ENCODE data around the gene RYR2.
"Not testable (repeated sequence)": the region's sequence is repeated elsewhere in the genome, so short reads cannot be mapped to it uniquely, and the experiment has no call there.

Gene RYR2

DNA sequence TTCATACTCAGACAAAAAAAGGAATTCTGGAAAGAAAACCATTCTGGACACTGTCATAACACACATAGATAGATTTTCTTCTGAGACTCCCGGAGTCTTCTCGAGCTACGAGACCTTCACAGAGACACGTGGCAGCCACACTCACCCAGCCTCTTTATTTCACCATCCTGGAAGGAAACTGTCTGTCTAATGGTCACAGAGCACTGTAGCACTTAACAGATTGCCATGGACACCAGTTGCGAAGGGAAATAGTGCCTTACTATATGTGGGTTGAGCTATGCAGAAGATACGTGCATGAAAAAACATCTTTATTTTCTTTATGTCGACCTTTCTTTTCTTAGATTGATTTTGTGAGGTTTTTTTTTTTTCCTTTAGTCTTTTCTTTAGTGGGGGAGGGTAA is 790.9 kb downstream of the RYR2 start:
- Histone ChIP-seq H3K27me3 (ENCODE audit: control insufficient read depth, insufficient read depth, low read length) (no peaks in the 10 kb centered on the region), H3K4me3 (ENCODE audit: low read depth, low read length) (no peak overlapping the region), H3K36me3 (ENCODE audit: control insufficient read depth, insufficient read depth, low read length) (no peaks in the 10 kb centered on the region), H3K9me3 (ENCODE audit: control insufficient read depth, insufficient read depth, low read length) (no peaks in the 10 kb centered on the region), H3K4me1 (ENCODE audit: control insufficient read depth, insufficient read depth, low read length) (peaks cover 4% of the 10 kb centered on the region), H3K9ac (ENCODE audit: low read depth, low read length) (no peak overlapping the region)

DNA sequence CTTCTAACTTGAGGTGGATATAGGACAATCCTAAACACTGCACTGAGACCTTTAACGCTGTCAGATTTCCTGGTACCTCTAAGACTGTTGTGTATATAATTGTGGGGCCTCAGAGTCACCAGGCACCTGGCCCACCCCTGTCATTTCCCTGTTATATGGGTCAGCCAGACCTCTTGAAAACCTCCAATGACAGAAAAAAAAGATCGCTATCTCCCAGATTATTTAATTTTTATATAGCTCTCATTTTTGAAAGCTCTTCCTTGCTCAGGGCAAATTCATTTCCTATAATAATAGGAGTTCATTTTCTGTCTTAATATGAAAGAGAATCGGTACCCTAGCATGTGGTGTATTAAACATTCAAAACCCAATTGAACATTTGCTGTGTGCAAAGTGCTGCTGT is 792.1 kb downstream of the RYR2 start:
- Histone ChIP-seq H3K4me3 (ENCODE audit: low read depth, low read length) (no peak overlapping the region), H3K4me1 (ENCODE audit: control insufficient read depth, insufficient read depth, low read length) (peaks cover 4% of the 10 kb centered on the region), H3K9me3 (ENCODE audit: control insufficient read depth, insufficient read depth, low read length) (no peaks in the 10 kb centered on the region), H3K27me3 (ENCODE audit: control insufficient read depth, insufficient read depth, low read length) (no peaks in the 10 kb centered on the region), H3K36me3 (ENCODE audit: control insufficient read depth, insufficient read depth, low read length) (no peaks in the 10 kb centered on the region), H3K9ac (ENCODE audit: low read depth, low read length) (no peak overlapping the region)

DNA sequence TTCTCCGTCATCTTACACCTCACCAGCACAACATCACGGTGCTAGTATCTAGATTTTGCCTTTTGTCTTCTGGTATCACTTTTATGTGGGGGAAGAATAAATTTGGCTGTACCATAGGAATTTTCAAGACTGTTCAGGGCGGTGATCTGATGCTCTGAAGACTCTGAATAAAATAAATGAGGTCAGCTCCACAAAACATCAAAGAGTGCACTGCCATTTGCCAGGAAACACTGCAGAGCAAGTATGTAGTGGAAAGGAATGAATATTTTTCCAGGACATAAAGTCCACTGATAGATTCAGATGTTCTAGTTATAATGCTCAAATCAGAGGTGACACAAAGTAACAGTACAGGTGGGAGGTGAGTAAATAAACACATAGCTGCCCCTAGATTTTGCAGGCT is 792.5 kb downstream of the RYR2 start:
- H3K27me3 ChIP-seq (ENCODE audit: control insufficient read depth, insufficient read depth, low read length): no peaks in the 10 kb centered on the region
- H3K9me3 ChIP-seq (ENCODE audit: control insufficient read depth, insufficient read depth, low read length): no peaks in the 10 kb centered on the region
- H3K36me3 ChIP-seq (ENCODE audit: control insufficient read depth, insufficient read depth, low read length): no peaks in the 10 kb centered on the region
- peaks cover 4% of the 10 kb centered on the region for H3K4me1 ChIP-seq (ENCODE audit: control insufficient read depth, insufficient read depth, low read length)
- no peak overlapping the region for H3K9ac ChIP-seq (ENCODE audit: low read depth, low read length)
- no peak overlapping the region for H3K4me3 ChIP-seq (ENCODE audit: low read depth, low read length)

DNA sequence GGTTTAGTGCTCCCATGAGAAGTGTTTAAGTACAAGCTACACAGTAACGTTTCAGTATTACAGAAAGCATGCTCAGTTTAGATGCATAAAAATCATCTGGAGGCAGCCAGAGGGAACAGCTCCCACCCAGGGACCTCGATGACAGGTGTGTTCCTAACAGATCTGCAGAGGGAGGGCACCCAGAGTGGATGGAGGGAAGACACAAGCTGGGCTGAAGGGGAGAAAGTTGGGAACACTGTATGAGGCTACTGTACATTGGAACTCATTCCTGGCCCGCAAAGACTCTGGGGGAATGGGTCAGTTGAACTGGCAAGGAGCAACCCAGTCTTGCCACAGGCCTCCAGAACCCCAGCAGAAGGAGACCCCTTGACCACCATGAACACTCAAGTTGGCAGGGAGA is 796.3 kb downstream of the RYR2 start:
- Histone ChIP-seq H3K27me3 (ENCODE audit: control insufficient read depth, insufficient read depth, low read length) (no peaks in the 10 kb centered on the region), H3K4me1 (ENCODE audit: control insufficient read depth, insufficient read depth, low read length) (peaks cover 3% of the 10 kb centered on the region), H3K36me3 (ENCODE audit: control insufficient read depth, insufficient read depth, low read length) (no peaks in the 10 kb centered on the region), H3K9me3 (ENCODE audit: control insufficient read depth, insufficient read depth, low read length) (no peaks in the 10 kb centered on the region), H3K9ac (ENCODE audit: low read depth, low read length) (no peak overlapping the region), H3K4me3 (ENCODE audit: low read depth, low read length) (no peak overlapping the region)

DNA sequence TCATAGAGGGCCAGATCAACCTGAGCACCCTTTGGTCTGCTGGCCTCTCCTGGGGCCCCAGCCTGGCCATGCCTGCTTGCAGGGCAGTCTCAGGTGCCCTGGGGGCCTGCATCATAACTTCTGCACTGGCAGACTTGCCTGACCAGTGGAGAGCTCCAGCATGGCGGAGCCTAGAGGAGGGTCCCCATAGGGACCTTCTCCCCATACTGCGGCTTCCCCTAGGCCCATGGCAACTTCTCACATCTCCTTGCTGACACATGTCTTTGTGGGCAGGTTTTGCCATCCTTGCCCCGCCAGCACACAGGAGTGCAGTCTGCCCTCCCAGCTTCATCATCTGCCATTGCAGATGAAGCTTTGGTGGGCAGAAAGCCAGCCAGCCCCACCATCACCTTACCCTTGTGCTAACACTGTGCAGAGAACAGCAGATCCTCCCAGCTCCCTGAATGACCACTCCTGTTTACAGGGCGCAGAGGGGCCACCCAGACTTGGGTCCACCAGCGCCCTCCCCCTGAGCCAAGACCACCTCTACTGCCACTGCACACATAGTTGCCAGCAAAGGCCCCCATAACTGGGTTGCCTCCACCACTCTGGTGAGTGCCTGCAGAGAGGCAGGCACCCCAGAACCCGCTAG is 797.0 kb downstream of the RYR2 start:
- no peaks in the 10 kb centered on the region for H3K9me3 ChIP-seq (ENCODE audit: control insufficient read depth, insufficient read depth, low read length)
- no peaks in the 10 kb centered on the region for H3K4me1 ChIP-seq (ENCODE audit: control insufficient read depth, insufficient read depth, low read length)
- no peaks in the 10 kb centered on the region for H3K27me3 ChIP-seq (ENCODE audit: control insufficient read depth, insufficient read depth, low read length)
- H3K4me3 ChIP-seq (ENCODE audit: low read depth, low read length): no peak overlapping the region
- no peaks in the 10 kb centered on the region for H3K36me3 ChIP-seq (ENCODE audit: control insufficient read depth, insufficient read depth, low read length)
- H3K9ac ChIP-seq (ENCODE audit: low read depth, low read length): no peak overlapping the region

DNA sequence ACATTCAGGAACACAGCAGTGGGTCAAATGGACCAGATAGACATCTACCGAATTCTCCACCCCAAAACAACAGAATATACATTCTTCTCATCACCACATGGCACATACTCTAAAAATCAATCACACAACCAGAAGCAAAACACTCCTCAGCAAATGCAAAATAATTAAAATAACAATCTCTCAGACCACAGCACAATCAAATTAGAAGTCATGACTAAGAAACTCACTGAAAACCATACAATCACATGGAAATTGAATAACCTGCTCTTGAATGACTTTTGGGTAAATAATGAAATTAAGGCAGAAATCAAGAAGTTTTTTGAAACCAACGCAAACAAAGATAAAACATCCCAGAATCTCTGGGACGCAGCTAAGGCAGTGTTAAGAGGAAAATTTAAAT is 799.5 kb downstream of the RYR2 start:
- Histone ChIP-seq H3K4me1 (ENCODE audit: control insufficient read depth, insufficient read depth, low read length) (no peaks in the 10 kb centered on the region), H3K27me3 (ENCODE audit: control insufficient read depth, insufficient read depth, low read length) (no peaks in the 10 kb centered on the region), H3K4me3 (ENCODE audit: low read depth, low read length) (no peak overlapping the region), H3K36me3 (ENCODE audit: control insufficient read depth, insufficient read depth, low read length) (no peaks in the 10 kb centered on the region), H3K9me3 (ENCODE audit: control insufficient read depth, insufficient read depth, low read length) (no peaks in the 10 kb centered on the region), H3K9ac (ENCODE audit: low read depth, low read length) (no peak overlapping the region)

DNA sequence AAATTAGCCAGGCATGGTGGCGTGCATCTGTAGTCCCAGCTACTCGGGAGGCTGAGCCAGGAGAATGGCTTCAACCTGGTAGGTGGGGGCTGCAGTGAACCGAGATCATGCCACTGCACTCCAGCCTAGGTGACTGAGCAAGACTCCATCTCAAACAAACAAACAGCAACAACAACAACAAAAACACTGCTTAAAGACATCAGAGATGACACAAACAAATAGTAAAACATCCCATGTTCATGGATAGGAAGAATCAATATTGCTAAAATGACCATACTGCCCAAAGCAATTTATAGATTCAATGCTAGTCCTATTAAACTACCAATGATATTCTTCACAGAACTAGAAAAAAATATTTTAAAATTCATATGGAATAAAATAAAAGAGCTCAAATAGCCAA is 801.5 kb downstream of the RYR2 start:
- not testable (repeated sequence) for H3K27me3 ChIP-seq (ENCODE audit: control insufficient read depth, insufficient read depth, low read length); H3K36me3 ChIP-seq (ENCODE audit: control insufficient read depth, insufficient read depth, low read length); H3K9me3 ChIP-seq (ENCODE audit: control insufficient read depth, insufficient read depth, low read length); H3K4me1 ChIP-seq (ENCODE audit: control insufficient read depth, insufficient read depth, low read length); H3K4me3 ChIP-seq (ENCODE audit: low read depth, low read length); H3K9ac ChIP-seq (ENCODE audit: low read depth, low read length)

DNA sequence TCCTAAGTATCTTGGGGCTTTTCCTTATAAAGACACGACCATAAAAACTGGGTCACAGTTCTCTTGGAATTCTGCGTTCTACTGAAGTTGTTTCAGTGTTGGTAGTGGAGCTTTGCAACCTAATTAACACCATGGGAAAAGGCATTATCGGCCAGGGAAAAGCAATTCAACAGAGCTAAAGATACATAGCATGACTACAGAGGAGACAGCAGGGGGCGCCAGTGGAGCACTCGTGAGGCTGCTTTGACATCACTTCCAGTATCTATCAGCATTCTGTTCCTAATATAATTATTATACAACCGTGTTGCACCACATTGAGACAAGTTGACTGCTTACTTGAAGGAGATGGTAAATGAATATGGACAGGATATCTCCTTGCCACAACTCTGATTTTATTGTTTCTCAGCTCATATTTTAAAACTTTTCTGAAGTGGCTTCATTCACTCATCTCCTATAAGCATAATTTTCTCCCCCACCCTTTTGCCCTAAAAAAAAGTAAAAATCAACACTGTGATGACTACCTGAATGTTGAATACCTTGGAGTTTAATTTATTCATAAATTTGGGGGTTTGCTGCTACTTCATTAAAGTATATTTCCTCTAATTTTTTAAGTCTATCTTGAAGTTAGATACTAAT is 809.3 kb downstream of the RYR2 start:
- Histone ChIP-seq H3K9ac (ENCODE audit: low read depth, low read length) (no peak overlapping the region), H3K4me1 (ENCODE audit: control insufficient read depth, insufficient read depth, low read length) (no peaks in the 10 kb centered on the region), H3K9me3 (ENCODE audit: control insufficient read depth, insufficient read depth, low read length) (no peaks in the 10 kb centered on the region), H3K27me3 (ENCODE audit: control insufficient read depth, insufficient read depth, low read length) (no peaks in the 10 kb centered on the region), H3K4me3 (ENCODE audit: low read depth, low read length) (no peak overlapping the region), H3K36me3 (ENCODE audit: control insufficient read depth, insufficient read depth, low read length) (no peaks in the 10 kb centered on the region)

DNA sequence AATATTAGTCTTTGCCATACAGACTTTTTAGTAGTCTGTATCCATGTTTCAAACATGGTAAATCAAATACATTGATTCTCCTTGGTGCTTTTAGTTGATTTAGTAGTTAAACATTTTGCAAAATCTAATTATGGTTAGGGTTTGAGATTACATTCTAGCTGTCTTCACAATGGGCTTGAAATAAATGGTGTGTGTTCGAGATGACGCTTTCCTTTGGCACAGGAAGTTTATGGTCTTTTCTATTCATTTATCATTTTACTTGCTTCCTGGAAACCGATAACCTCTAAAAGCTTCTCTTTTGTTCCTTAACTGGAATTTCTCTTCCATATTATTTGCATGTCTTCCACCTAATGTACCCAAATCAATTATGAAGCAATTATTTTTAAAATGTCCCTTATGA is 810.4 kb downstream of the RYR2 start:
- Histone ChIP-seq H3K4me1 (ENCODE audit: control insufficient read depth, insufficient read depth, low read length) (no peaks in the 10 kb centered on the region), H3K9ac (ENCODE audit: low read depth, low read length) (no peak overlapping the region), H3K4me3 (ENCODE audit: low read depth, low read length) (no peak overlapping the region), H3K9me3 (ENCODE audit: control insufficient read depth, insufficient read depth, low read length) (no peaks in the 10 kb centered on the region), H3K36me3 (ENCODE audit: control insufficient read depth, insufficient read depth, low read length) (no peaks in the 10 kb centered on the region), H3K27me3 (ENCODE audit: control insufficient read depth, insufficient read depth, low read length) (no peaks in the 10 kb centered on the region)

DNA sequence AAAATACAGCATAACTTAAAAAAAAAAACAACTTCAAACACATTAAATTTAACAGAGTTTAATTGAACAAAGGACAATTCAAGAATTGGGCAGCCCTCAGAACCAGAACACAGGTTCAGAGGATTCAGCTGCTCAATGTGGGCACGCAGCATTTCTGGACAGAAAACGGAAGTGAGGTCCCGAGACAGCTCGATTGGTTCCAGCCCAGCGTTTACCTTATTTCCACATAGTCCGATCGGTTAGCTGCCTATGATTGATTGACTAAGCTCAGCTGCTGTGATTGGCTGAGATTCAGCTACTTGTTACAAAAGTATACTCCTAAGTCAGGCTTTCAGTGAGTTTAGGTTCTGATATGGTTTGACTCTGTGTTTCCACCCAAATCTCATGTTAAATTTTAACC is 815.5 kb downstream of the RYR2 start:
- H3K4me1 ChIP-seq (ENCODE audit: control insufficient read depth, insufficient read depth, low read length): no peaks in the 10 kb centered on the region

DNA sequence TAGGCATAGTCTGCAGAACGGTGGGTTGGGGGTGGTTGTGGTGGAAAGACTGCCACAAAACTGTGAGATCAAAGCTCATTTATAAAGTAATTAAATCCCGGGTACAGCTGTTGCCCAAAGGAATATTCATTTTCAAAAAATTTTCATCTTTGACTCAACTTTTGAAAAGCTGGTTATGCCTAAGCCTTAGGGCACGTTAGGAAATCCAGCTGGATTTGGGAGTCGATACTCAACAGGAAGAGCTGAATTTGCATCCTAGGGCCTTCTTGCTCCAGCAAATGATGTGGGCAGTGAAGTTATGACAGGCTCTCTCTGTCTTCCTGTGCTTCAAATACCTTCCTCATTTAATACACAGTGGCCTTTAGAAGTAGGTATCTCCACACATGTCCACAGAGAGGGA is 817.0 kb downstream of the RYR2 start:
- H3K27me3 ChIP-seq (ENCODE audit: control insufficient read depth, insufficient read depth, low read length): no peaks in the 10 kb centered on the region
- no peak overlapping the region for H3K9ac ChIP-seq (ENCODE audit: low read depth, low read length)
- H3K36me3 ChIP-seq (ENCODE audit: control insufficient read depth, insufficient read depth, low read length): no peaks in the 10 kb centered on the region

More for the DNA sequence above, 815.5 kb downstream of the RYR2 start:
- H3K27me3 ChIP-seq (ENCODE audit: control insufficient read depth, insufficient read depth, low read length): no peaks in the 10 kb centered on the region
- no peaks in the 10 kb centered on the region for H3K36me3 ChIP-seq (ENCODE audit: control insufficient read depth, insufficient read depth, low read length)
- H3K9me3 ChIP-seq (ENCODE audit: control insufficient read depth, insufficient read depth, low read length): no peaks in the 10 kb centered on the region
- no peak overlapping the region for H3K4me3 ChIP-seq (ENCODE audit: low read depth, low read length)
- H3K9ac ChIP-seq (ENCODE audit: low read depth, low read length): no peak overlapping the region

DNA sequence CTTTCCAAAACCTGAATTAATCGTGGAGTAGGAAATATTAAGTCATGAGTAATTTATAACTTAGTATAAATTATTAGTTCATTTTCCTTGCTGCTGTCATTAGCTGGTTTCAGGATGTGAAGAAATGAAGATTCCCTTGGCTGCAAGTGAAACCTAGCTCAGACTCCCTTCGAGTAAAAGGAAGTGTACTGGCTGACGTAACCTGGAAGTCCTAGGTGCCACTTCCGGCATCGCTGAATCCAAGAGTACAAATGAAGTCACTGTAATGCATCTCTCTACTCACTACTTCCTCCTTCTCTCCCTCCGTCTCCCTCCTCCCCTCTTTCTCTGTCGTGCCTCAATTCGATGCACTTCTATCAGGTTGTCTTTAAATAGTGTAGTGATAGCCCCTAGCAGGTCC is 820.0 kb downstream of the RYR2 start:
- no peaks in the 10 kb centered on the region for H3K9me3 ChIP-seq (ENCODE audit: control insufficient read depth, insufficient read depth, low read length)
- H3K9ac ChIP-seq (ENCODE audit: low read depth, low read length): no peak overlapping the region
- H3K27me3 ChIP-seq (ENCODE audit: control insufficient read depth, insufficient read depth, low read length): peaks cover 8% of the 10 kb centered on the region
- H3K4me1 ChIP-seq (ENCODE audit: control insufficient read depth, insufficient read depth, low read length): no peaks in the 10 kb centered on the region
- H3K4me3 ChIP-seq (ENCODE audit: low read depth, low read length): no peak overlapping the region
- H3K36me3 ChIP-seq (ENCODE audit: control insufficient read depth, insufficient read depth, low read length): no peaks in the 10 kb centered on the region

More for the DNA sequence above, 817.0 kb downstream of the RYR2 start:
- no peaks in the 10 kb centered on the region for H3K4me1 ChIP-seq (ENCODE audit: control insufficient read depth, insufficient read depth, low read length)
- no peaks in the 10 kb centered on the region for H3K9me3 ChIP-seq (ENCODE audit: control insufficient read depth, insufficient read depth, low read length)
- H3K4me3 ChIP-seq (ENCODE audit: low read depth, low read length): no peak overlapping the region

Measured in iPS-15b (cell line).